GOT3 (cell line): ENCODE data around the gene FLOT2.
"Not testable (repeated sequence)": the region's sequence is repeated elsewhere in the genome, so short reads cannot be mapped to it uniquely, and the experiment has no call there.

ENCODE experiments used
- DNase-seq: peaks from one replicate; lab custom pipeline; 2025; ENCODE audit warnings: mixed read lengths; lab: John Stamatoyannopoulos, UW

FLOT2 gene

DNA sequence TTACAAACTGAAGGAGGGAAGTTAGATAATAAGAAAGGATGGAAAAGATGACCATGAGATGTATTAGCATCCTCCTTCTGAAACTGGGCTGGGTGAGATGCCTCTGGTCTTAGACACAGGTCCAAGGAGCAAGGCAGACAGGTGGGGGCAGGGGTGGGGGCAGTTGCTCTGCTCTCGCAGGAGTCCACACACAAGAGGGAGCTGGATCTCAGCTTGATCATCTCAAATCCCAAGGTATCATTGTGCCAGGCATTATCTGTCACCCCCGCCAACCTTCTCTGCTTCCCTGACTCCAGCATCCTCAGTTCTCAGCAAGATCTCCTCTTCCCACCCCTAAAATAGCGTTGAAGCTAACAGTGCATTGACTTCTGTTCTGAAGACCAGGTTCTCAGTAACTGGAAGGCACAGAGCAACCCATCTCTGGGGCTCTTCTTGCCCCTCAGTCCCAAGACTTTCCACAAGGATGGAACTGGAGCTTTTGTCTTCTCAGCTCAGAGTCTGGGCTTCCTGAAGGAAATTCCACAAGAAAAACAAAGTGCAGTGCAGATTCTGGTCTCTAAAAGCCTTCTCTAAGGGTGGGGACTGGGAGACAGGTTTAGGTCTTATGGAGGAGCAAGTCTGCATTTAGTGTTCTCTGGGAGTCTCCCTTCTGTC lies 1.6 kb downstream of the FLOT2 start:
- DNase-seq, result no peak

DNA sequence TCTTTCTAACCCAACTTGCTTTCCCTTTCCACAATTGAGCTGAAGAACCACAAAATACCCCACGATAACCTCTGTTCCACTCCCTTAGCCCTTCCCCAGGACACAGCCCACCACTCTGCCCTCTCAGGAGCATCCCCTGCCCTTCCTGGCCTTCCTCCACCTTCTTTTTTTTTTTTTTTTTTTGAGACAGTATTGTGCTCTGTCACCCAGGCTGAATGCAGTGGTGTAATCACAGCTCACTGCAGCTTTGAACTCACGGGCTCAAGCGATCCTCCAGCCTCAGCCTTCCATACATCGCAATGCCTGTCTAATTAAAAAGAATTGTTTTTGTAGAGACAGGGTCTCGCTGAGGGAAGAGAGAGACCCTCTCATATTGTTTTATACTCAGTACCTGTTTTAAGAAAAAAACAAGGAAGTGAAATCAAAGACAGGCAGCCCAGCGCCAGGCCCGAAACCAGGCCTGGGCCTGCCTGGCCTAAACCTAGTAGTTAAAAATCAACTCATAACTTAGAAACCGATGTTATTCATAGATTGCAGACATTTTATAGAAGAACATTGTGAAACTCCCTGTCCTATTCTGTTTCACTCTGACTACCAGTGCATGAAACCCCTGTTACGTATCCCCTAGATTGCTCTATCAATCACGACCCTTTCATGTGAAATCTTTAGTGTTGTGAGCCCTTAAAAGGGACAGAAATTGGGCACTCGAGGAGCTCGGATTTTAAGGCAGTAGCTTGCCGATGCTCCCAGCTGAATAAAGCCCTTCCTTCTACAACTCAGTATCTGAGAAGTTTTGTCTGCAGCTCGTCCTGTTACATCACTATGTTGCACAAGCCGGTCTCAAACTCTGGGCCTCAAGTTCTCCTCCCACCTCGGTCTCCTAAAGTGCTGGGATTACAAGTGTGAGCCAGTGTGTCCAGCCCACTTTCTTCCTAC lies 4.0 kb downstream of the FLOT2 start:
- DNase-seq, result not testable (repeated sequence)

DNA sequence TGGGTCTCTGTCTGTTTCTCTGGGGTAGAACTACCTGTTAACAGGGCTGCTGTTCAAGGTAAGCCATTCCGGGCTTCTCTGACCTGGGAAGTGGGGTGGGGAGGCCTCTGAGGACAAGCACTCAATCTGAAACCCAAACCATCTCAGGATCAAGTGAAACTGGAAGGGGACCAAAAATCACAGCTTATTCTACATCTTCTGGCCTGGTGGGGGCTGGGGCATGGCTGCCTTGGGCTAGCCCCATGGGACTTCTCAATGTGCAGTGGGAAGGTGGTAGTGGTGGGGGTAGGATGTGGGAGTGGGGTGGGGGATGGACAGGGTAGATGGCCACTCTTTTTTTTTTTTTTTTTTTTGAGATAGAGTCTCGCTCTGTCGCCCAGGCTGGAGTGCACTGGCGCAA lies 5.5 kb downstream of the FLOT2 start:
- no peak for DNase-seq

DNA sequence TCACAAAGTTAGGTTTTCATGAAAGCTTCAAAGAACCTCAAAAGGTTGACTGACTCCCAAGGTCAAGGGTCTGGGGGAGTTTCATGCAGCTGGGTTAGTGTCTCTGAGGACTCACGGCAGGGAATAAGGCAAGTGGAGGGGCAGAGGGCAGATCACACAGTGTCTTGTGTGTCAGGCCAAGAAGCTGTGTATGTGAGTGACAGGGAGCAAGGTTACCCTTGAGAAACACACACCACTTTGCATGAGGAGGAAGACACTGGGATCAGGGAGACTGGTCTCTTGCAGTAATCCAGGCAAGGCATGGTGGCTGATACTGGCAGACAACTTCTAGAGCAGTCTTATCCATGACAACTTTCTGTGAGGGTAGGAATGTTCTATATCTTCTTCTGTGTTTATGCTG lies 6.3 kb downstream of the FLOT2 start:
- DNase-seq, result no peak

DNA sequence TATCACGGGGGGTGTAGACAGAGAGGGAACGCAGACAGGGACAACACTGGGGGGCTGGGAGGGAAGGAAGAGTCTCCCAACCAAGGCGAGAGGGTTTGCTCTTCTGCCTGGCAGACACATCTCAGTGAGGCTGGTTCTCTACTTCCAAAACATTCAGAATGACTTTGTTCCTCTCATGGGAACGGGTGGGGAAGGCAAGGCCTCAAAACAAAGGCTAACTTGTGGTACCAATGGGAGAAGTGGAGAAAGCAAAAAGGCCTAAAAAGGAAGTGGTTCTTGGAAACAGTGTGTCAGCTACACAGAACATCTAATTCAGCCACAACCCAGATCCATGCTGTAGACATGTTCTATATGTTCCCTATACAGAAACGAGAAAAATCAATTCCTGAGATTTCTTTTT lies 7.5 kb downstream of the FLOT2 start:
- DNase-seq, result no peak

DNA sequence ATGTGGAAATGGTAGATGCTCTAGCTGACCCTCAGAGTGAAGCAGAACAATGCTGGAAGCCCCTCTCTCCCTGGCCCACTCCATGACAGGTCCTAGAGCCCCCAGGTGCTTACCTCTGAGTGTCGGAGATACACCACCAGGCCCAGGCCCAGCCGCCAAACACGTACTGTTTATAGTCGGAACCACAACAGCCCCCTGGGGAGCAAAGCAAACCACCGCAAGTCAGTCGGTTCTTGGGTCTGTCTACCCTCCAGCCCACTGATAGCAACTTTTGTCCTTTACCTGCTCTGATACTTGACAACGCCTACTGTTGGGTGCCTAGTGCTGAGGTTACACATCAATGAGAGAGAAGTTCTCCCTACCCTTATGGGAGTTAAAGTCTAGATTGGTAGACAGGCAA lies 8.7 kb downstream of the FLOT2 start:
- no peak for DNase-seq

DNA sequence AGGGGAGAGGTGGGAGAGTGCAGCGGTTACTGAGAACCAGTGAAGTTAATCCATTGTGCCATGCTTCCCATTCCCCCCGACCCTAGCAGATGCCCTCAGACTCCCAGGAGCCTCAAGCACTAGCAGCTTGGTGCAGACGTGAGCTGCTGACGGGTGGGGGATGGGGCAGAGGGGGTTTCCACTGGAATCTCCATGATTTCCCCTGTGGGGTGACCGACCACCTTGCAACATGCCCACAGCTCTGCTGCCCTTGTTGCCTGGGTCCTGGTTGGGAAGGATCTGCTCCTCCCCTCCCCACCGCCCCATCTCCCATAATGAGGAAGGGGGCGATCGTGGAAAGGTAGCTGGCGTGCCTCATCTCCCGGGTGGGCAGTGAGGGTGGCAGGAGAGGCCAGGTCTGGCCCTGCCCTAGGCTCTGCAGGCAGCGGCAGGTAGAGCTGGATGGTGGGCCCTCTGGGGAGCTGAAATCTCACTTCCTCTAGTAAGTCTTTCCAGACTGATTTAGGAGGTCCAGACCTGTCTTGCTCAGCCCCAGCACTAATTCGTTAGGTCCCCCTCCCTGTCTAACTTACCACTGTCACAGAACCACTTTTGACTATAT lies 9.6 kb downstream of the FLOT2 start:
- DNase-seq, result no peak

DNA sequence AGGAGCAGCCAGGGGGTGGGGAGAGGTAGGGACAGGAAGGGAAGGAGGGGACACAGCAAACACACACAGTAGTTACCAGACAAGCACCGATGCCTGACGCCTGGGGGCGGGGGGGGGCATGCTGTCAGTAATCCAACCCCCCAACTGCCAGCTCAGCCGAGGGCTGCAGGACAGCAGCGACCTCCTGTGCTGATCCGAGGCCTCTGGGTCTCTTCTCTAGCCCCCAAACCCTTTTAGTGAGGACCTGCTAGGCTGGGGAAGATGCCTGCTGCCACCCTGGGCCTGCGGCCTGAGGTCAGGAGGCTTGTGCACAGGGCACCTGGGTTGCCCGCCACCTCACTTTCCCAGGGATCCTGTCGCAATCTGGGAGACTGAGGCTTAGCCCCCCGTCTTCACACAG lies 11.6 kb downstream of the FLOT2 start:
- no peak for DNase-seq

DNA sequence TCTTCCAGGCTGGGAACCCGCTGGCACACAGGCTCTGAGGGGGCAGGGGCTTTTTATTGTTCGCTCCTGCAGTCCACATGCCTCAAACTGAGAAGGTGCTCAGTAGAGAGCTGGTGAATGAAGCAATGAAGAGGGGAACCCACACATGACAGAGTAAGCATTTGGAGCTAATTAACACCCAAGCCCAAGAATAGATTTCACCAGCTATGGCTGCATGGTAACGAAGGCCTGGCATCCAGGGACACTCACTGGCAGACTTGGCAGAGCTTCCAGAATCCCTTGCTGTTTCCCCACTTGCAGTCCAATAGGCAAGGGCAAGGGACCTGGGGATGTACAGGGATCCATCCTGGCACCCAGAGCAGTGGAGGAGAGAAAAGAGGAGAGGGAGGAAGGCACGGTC lies 12.2 kb downstream of the FLOT2 start:
- DNase-seq, result no peak

DNA sequence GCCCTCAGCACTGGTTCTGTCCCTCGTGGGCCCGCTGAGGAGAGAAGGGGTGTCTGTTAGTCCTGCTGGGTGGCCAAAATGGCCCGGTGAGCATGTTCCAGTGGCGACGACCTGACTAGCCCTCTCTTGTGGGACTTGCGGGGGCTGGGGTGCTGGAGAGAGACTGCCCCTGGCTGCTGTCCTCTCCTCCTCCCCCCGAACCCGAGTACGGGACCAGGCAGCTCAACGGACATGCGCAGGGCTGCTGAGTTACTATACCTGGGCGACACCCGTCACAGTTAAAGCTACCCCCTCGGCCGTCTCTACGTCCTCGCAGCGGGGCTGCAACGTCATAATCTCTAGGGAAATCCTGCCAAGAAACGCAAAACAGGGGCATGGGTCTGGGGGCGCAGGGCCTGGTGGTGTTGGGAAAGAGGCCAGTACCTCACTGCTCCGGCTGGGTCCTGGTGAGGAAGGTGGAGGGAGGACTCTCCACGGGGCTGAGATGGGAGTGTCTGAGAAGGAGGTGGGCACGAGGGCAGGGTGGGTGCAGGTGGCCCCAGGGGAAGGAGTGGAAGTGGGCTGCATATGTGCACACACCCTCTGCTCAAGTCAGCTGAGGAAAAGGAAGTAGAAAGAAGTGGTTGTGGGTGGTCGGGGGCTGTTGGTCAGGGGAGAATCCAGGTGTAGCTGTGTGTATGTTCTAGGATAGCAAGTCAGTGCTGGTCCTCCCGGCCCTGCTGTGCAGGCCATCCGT lies 13.4 kb downstream of the FLOT2 start:
- DNase-seq, result no peak

DNA sequence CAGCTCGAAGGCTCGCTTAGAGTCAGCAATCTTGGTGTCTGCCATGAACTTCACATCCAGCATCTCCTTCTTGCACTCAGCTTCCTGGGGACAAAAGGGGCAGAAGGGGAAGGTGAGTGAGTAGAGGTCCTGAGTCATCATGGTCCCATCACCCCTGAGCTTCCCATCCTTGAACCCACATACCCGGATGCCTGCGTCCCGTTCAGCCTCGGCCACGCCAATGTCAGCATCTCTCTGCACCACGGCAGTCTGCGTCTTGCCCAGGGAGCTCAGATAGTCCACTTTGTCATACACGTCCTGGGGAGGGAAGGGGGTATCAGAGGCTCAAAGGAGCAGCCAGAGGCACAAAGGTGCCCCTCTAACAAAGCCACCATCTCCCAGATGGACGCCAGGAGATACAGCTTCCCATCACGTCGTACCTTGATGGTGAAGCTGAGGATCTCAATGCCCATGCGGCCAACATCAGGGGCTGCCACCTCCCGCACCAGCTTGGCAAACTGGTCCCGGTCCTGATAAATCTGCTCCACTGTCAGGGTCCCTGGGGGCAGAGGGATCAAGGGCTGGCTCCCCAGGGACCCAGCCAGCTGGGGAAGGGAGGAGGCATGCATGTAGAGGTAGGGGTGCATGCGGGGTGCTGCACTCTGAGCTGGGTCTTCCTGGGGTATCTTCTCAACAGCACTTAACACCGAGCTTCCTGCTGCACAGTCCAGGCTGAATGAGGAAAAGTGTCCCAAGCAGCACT lies 15.2 kb downstream of the FLOT2 start:
- no peak for DNase-seq

DNA sequence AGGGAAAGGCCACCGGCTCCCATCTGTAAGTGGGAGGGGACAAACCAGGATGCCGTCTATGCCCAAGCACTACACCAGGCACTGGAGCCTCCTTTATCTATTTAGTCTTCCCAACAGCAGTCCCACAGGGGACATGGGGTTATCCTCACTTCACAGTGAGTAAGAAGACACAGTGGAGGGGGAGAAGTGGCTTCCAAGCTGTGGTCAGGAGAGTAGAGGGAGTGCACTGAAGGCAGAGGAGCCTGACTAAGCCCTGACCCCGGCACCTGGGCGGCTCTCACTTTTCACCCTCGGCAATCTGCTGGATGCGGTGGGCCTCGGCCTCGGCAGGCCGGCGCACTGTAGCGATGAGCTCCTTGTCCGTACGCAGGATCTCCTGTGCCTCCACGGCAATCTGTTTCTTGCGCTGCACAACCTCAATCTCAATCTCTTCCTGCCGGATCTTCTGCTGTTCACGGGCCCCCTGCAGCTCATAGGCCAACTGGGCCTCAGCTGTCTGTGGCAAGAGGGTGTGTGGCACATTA lies 15.9 kb downstream of the FLOT2 start:
- no peak for DNase-seq

DNA sequence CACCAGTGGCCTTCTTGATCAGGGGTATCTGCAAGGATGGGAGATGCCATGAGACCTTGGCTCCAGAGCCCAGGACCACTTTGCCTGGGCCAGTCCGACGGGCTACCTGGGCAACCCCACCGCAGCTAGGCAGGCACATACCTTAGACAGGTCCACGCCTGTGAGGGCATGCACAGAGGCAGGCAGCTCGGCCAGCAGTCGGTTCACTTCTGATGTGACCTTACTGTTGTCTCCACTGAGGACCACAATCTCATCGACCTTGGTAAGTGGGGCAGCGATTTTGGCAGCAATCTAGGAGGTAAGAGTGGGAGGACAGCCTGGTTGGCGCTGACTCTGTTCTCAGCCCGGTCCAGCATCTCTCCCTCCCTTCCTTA lies 17.0 kb downstream of the FLOT2 start:
- DNase-seq, result no peak

DNA sequence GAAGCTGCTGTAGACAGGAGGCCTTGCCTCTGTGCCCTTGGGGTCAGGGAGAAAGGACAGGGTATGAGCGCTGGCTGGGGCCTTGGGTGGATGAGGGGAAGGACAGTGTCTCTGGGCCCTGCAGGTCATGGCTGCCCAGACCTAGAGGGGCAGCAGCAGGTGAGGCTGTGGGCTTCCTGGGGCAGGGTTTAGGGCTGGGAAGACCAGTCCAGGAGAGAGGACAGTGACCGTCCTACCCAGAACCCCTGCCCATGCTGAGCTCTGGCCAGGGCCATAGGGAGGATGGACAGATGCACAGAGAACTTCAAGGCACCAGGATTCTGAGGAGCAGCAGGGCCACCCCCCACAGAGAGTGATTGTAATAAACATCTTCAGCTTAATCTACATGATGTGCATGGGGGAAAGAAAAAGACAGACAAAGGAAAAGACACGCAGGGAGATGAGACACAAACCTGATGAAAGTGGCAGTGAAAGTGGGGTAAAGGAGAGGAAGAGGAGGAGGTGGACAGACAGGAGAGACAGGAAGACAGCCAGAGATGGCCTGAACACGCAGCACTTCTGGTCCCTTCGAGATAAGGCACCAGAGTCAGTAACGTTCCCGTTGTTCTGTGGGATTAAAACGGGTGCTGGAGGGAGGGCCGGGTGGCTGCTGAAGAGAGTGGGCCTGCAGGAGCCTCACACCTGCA lies 17.5 kb downstream of the FLOT2 start:
- DNase-seq, result no peak

DNA sequence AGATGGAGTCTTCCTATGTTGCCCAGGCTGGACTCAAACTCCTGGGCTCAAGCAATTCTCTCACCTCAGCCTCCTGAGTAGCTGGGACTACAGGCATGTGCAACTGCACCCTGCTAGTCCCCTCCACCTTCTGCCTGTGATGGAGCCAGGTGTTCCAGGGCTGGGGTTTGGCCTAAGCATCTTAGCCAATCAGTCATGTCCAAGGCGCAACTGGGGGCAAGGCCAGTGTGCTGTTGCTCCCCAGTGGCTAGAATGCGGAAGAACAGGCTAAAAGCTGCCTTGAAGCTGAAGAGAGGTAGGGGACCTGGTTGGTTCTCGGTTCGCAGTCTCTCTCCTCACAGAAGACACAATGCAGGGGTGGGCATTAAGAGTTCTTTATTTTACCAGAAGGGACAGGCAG lies 18.6 kb downstream of the FLOT2 start:
- DNase-seq, result no peak

DNA sequence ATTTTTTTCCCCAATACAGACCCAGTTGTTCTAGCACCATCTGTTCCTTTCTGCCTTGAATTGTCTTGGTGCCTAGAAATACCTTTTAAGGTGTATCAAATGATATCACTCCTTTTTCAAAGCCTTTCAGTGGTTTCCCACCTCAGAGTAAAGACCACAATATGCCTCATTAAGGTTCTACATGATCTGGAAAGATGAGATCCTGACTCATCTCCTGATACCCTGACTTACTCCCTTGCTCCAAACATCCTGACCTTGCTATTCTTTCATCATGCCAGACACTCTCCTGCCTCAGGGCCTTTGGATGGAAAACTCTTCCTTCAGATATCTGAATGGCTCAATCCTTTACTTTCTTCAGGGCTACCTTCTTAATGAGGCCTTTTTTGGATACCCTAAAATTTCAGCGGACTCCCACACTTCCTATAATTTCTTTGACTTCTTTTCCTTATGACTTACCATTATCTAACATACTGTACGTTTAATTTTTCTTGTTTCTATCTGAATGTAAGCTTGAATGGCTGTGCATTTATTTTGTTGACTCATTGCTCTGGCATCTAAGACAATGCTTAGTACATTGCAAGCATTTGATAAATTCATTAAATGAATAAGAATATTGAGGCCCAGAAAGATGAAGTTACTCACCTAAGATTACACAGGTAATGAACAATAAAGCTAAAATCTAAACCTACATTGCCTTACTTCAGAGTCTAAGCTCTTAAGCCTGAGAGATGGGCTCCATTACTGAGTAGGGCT lies 19.2 kb downstream of the FLOT2 start:
- DNase-seq, result no peak

DNA sequence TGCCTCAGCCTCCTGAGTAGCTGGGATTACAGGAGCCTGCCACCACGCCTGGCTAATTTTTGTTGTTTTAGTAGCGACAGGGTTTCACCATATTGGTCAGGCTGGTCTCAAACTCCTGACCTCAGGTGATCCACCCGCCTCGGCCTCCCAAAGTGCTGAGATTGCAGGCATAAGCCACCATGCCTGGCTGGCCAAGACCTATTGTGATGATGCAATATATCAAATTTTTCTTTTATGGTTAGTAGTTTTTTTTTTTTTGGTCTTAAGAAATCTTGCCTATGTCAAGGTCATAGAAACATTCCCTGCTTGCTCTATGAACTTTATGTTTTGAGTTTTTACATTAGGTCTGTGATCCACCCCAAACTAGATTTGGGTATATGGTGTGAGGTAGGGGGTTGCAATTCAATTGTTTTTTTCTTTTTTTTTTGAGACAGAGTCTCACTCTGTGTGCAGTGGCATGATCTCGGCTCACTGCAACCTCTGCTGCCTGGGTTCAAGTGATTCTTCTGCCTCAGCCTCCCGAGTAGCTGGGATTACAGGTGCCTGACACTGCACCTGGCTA lies 20.3 kb downstream of the FLOT2 start:
- DNase-seq, result not testable (repeated sequence)

DNA sequence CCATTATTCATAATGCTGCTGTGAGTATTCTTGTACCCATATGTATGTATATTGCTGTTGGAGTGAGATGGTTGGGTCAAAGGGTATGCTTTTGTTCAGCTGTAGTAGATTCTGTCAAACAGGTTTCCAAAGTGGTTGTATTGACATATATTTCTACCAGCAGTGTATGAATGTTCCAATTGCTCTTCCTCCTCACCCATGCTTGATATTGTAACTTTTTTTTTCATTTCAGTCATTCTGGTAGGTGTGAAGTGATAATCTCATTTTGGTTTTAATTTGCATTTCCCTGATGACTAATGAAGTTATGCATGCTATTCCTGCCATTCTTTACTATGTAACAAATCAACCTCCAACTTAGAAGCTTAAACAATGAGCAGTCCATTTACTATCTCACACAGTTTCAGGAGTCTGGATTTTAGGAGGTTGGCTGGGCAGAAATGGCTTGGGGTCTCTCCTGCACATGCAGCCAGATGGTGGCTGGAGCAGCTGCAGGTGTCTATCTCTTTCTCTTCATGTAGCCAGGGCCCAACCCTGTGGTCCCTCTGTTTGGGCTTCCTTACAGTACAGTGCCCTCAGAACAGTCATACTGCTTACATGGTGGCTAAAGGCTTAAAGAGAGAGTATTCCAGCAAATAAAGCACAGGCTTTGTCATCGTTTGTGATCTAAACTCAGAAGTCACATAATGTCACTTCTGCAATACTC lies 21.5 kb downstream of the FLOT2 start:
- no peak for DNase-seq

DNA sequence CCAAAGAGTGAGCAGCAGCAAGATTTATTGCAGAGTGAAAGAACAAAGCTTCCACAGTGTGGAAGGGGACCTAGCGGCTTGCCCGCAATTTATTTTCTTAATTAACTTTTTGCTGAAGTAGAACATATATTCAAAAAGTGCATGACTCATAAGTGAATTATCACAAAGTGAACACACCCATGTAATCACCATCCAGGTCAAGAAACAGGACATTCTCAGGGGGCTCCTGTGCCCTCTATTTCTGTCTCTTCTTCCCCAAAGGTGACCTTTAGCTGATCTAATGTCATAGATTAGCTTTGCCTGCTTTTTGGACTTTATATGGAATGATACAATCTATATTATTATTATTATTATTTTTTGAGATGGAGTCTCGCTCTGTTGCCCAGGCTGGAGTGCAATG lies 22.8 kb downstream of the FLOT2 start:
- DNase-seq, result no peak
